Pulmonary artery endothelial cell (primary cell): ENCODE data around the gene GRIK2. TPM values are rescaled to one million over a fixed set of nuclear protein-coding genes. Genes with fewer than 3 reads are reported as not detected.

ENCODE experiments used
- DNase-seq: peaks from one replicate; pipeline ENCODE4 v3.0.0-alpha.2; 2011; ENCODE audit warnings: low read depth, low spot score
- total RNA-seq: library from RNA; depleted of rRNA; stranded (reverse); fragments of >200 nt; gene quantifications from 2 replicates; pipeline ENCODE4 v1.2.3, GENCODE V29; 2014

The GRIK2 gene
- total RNA-seq, 1 donor from 2014 or later = not detected

- no peak for DNase-seq
These were observed 7.0 kb downstream of the GRIK2 start for GRCh38 chr6:101400326-101401135.

- no peak for DNase-seq
These were observed 7.7 kb downstream of the GRIK2 start for GRCh38 chr6:101401171-101401570.

GRCh38 chr6:101401792-101402621, 8.5 kb downstream of the GRIK2 start:
- DNase-seq = no peak

GRCh38 chr6:101402622-101403031, 9.1 kb downstream of the GRIK2 start:
- DNase-seq = no peak

DNA sequence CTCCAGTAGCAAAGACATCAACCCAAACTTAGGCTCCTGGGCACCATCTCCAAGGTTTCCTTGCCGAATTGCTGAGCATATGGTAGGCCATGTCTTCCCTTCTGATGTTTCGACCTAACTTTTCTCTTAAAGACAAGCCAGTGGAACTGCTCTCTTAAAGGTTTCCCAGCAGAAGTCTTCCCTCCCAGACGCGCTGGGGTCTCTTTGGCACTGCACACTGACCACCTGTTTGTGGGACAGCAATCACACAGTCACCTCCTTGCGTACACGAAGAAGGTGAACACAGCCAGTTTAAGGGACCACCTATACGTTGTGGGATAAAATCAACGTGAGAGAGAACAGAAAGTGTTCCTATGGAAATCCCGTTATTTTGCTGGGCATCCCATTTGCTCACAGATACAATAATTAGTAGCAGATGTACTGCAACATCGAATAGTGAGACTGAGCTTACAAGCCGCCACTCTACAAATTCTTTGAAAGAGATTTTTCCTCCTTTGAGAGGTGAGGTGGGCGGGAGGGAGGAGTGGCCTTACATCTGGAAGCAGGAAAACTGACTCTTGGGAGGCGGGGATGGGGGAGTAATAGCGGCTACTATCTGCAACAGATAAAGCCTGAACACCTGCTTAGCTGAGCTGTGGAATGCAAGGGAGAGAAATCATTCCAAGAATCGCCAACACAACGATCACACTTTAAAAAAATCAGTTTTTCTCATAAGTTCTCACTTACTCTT, 9.9 kb downstream of the GRIK2 start:
- no peak for DNase-seq

DNA sequence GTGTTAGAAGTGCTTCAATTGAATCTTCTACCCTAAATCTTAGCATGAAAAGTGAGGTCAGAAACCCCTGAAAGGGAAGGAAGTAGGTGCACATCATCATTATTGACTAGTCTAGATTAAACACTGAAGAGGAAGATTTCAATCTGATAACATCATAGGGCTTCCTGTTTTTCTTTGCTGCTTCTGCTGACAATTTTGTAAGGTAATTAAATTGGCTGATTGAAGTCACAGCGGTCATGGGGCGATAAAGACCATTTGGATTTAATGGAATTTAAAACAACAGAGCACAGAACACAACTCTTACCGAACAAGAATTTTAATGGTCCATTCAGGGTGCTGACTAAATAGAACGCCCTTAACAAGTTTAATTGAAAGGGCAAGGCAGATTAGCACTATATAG, 11.3 kb downstream of the GRIK2 start:
- DNase-seq = no peak

- DNase-seq = no peak
These were observed 20.3 kb downstream of the GRIK2 start for GRCh38 chr6:101413773-101414172.

GRCh38 chr6:101417900-101418299, 24.4 kb downstream of the GRIK2 start:
- no peak for DNase-seq

- no peak for DNase-seq
These were observed 28.7 kb downstream of the GRIK2 start for GRCh38 chr6:101422251-101422650.

DNA sequence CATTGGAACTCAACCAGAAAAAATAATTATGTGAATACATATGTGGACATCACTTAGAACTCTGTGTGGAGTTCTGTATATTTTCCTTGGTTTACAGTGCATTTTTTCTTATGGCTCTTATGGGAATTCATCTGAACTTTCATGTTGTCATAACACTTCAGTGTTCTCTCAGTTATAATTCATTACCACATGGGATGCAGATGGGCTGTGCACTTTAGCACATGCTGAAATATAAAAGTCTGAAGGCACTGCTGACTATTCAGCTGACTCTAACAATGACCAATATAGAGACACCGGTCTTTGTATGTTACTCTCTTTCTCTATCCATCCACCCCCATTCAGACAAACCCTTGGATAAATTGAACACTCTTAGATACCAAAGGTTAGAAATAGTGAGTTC, 29.3 kb downstream of the GRIK2 start:
- no peak for DNase-seq

GRCh38 chr6:101429270-101429669, 35.8 kb downstream of the GRIK2 start:
- no peak for DNase-seq

DNA sequence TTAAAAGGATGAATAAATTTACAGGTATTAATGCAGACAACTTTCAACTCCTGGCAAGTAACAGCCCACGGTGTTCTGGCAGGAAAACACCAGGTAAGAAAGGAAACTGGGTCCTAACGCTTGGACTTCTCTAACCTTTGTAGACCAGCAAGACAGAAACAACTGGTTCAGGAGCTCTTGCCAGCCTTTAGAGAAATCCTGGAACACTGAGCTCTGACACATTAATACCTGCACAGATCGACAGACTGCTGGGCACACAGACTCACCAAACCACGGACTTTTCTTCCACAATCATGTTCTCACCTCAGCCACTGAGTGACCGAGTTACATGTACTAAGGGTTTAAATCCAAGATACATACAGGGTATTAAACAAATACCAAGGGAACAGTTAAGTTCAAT, 36.3 kb downstream of the GRIK2 start:
- DNase-seq = no peak

DNA sequence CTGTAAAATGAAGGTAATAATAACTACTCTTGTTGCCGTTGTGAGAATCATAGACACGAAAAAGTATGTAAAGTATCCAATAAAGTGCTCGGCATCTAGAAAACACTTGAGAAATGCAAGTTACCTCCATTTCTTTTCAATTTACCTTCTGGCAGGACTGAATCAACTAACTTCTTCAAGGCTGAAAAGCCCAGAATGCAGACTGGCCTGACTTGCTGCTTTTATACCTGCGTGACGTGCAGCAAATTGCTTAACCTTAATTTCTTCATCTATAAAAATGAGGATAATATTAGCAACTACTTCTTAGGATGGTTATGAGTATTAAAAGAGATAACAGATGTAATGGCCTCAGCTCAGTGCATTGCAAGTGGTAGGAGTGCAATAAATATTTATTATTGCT, 39.6 kb downstream of the GRIK2 start:
- DNase-seq = no peak

- DNase-seq = no peak
These were observed 41.1 kb downstream of the GRIK2 start for GRCh38 chr6:101434601-101435000.

DNA sequence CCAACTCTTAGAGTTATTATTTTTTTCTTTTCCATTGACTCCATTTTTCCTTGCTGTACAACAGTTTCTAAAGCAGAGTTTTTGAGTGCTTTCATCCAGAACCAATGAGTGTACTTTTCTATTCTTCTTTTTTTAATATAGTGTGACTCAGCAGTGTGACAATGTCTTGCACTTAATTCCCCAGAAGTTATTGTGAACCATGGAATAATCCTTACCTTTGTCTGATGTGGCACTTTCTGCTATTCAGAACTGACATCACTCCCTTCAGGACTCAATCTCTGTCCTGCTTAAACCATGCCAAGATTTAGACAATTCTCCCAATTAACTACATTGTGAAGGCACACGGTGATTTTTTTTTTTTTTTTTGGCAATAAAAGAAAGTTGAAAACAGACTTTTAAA, 41.5 kb downstream of the GRIK2 start:
- DNase-seq = no peak

GRCh38 chr6:101439790-101440189, 46.3 kb downstream of the GRIK2 start:
- no peak for DNase-seq

GRCh38 chr6:101443315-101443714, 49.8 kb downstream of the GRIK2 start:
- no peak for DNase-seq

DNA sequence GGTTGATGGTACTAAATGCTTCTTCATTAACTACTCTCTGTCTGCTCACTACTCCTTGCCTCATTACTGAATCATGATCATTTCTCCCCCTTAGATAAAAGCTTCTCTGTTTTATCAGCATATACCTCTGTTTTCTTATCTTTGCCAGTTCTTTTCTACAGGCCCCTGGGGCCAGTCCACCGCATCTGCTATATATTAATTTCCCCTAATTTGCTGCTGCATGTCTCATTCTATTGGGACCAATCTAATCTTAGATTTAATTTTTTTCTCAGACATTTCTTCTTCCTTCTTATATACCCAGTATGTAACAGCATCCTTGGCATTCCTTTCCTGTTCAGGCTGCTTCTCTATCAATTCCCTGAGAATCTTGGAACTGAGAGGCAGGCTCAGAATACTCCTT, 51.2 kb downstream of the GRIK2 start:
- DNase-seq = no peak

- no peak for DNase-seq
These were observed 52.0 kb downstream of the GRIK2 start for GRCh38 chr6:101445527-101445926.

DNA sequence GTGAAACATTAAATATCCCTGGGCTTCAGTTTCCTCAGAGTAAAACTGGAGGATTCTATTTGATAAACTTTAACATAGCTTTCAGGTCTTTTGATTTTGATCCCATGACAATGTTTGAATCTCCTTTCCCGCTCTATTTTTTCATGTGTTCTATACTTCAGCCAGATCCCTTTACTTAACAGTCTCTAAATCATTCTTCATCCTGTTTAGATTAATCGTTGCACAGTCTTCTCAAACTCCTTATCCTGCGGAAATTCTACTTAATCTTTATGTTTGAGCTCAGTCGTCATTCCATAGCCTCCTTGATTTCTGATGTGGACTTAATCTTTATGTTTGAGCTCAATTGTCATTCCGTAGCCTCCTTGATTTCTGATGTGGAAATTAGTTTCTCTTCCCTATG, 57.4 kb downstream of the GRIK2 start:
- no peak for DNase-seq

- DNase-seq = no peak
These were observed 58.5 kb downstream of the GRIK2 start for GRCh38 chr6:101451981-101452380.

GRCh38 chr6:101453221-101453620, 59.7 kb downstream of the GRIK2 start:
- no peak for DNase-seq
